HG02852 (cell line): ENCODE results near the gene RXRG.

ENCODE experiments used
- ATAC-seq: cut with Tn5 transposase; IDR thresholded peaks from one replicate; pipeline ENCODE4 v1.9.1; 2021; ENCODE audit warnings: mild to moderate bottlenecking, moderate library complexity; ENCODE audit not compliant: unreplicated experiment

RXRG gene

GRCh38 chr1:165452336-165453130 lies 7.6 kb upstream of the RXRG start:
- ATAC-seq, result no peak

- no peak for ATAC-seq
These were observed 6.8 kb upstream of the RXRG start for GRCh38 chr1:165451691-165452090.

DNA sequence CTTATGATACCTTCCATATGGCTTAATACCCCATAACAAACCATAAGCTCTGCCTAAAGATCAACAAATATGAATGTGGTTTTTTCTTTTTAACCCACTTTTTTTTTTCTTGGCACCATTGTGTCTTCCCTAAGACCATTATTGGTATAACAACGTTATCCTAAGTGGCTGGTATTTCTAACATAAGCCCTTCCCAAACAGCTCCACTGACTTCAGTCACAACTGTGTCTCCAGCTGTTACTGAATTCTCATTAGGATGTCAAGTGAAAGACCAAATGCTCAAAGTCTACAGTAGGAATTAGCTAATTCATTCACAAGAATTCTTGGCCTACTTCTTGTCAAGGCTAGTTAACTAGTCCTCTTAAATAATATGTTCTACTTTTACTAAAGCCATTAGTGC lies 4.2 kb upstream of the RXRG start:
- ATAC-seq, result no peak

DNA sequence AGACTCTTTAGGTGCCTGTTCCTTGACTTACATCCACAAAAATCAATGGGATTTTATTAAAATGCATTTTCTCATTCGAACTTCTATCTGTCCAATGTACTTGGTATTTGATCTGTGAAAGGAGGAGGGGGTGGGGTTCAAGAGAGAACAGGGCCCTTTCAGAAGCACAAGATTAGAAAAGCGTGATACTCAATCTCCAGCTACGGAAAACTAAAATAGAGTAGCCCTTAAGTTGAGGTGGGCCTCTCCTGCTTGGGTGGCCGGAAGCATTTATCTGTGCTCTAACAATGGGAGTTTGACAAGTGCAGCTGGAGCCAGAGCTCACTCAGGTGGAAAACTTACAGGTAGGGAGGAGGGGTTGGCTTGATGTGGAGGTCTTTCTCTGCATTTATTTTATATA lies 462 bp upstream of the RXRG start:
- ATAC-seq, result no peak

- no peak for ATAC-seq
These were observed 1.2 kb downstream of the RXRG start for GRCh38 chr1:165443539-165444311.

DNA sequence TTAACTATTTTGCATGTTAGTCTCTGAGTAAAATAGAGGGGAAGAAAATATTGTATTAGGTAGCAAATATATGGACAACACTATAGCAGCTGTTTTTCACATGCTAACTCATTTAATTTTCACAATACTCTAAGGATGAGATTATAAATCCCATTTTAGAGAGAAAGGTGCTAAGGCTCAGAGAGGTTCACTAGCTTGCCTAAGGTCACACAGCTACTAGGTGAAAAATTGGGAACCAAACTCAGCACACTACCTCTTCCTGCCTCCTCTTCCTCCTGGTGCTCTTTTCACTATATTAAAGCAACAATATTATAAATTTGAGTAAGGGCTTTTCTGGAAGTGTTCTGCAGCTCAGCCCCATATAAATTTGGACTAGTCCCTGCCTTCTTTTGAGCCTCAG lies 2.3 kb downstream of the RXRG start:
- no peak for ATAC-seq

GRCh38 chr1:165442053-165442452 lies 2.9 kb downstream of the RXRG start:
- no peak for ATAC-seq

DNA sequence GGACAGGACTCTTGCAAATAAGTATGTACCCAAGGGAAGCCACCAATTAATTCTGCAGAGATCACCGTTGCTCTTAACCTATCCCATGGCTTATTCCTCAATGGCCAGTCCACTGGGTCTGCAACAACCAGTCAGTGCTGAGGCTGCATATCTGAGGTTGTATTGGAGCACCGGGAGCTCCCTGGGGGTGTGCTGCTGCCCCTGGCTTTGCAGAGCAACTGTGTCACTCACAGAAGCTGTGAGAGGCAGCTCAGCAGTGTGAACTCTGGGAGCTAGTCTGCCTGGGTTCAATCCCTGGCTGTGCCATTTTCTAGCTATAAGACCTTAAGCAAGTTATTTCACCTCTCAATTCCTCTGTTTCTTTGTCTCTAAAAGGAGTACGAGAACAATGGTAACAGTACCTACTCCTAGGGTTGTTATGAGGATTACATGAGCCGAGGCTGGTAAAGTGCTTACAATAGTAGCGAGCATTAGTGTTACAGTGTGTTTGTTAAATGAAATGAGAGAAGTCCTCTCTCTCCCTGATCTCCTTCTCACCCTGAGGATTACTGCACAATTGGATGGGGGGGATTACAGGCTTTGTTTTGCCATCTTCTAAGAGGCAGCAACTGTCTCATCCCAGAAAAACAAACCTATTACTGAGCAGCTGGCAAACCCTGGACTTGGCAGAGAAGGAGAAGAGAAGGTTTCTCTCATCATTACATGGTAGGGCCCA lies 3.6 kb downstream of the RXRG start:
- no peak for ATAC-seq

DNA sequence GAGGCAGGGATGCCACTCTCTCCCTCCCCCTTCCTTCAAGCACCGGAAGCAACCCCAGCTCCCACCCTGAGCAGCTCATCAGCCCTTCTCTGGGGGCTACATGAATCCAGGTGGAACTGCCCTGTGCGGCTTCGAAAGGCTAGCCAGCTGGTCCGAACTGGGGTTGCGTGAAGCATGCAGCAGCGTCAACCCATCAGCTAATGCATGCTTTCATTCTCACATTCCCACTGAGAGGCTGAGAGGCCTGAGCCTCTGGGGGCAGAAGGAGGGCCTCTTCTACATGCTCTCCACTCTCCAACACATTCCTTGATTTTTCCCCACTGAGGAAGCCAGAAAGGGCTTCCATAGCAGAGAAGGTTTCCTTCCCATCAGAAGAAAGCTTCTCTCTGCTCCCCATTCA lies 5.6 kb downstream of the RXRG start:
- ATAC-seq, result no peak

DNA sequence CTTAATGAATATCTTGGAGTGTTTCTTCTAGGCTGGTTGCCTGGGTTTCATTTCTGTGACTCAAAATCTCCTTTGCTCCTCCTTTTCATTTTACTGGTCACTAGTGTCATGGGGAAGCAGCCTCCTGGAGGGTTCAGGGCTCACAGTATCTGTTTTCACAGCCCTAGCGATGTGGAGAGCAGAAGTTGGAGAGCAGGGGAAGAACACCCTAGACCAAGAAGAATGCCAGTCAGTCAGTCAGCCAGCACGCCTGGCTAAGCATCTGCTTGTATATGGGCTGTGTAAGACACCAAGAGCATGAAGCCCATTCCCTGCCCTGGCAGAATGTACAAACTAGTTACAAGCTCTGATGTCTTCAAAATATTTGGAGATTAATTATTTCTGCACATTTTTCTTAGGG lies 7.9 kb downstream of the RXRG start:
- ATAC-seq, result no peak

GRCh38 chr1:165435801-165436200 lies 9.1 kb downstream of the RXRG start:
- ATAC-seq, result no peak

- ATAC-seq, result no peak
These were observed 10.6 kb downstream of the RXRG start for GRCh38 chr1:165434281-165434680.

GRCh38 chr1:165431079-165431478 lies 13.8 kb downstream of the RXRG start:
- peak; percentile 79 for ATAC-seq

- ATAC-seq, result no peak
These were observed 18.2 kb downstream of the RXRG start for GRCh38 chr1:165426745-165427144.

- ATAC-seq, result no peak
These were observed 19.3 kb downstream of the RXRG start for GRCh38 chr1:165425621-165426020.

- ATAC-seq, result peak; percentile 72
These were observed 20.3 kb downstream of the RXRG start for GRCh38 chr1:165424454-165425216.

GRCh38 chr1:165423136-165423535 lies 21.8 kb downstream of the RXRG start:
- no peak for ATAC-seq

DNA sequence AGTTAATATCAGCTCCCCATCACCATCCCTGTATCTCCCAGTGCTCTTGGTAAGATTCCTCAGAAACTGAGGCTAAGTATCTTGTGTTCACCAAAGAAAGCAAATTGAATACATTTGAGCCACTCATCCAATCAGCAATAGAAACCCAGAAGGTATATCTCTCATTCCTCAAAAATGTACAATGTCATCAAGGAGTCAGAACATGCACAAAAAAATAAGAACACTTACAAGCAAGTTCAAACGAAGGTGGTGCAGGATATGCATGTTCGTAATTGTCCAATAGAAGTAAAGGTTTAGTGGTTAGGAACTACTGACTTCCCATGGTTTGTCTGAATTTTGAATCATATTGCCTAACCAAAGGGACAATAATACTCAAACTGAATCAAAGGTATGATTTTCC lies 24.3 kb downstream of the RXRG start:
- ATAC-seq, result no peak

GRCh38 chr1:165419839-165420238 lies 25.1 kb downstream of the RXRG start:
- no peak for ATAC-seq

DNA sequence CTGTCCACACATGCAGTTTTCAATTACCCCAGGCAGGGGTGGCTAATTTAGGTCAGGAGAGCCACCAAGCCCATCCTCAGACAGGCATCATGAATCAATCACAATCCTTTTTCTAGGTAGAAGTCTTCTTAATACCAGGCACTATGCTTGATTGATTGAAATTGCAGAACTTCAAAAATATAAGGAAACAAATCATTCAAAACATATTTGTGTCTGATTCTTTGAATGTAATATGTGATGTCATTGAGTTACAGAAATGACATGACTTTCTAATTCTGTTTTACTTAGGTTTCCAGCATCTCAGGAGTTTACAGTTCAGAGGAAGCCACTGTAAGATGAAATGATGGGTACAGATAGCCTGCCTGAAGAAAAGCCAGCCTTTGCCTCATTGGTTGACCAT lies 26.7 kb downstream of the RXRG start:
- ATAC-seq, result no peak

DNA sequence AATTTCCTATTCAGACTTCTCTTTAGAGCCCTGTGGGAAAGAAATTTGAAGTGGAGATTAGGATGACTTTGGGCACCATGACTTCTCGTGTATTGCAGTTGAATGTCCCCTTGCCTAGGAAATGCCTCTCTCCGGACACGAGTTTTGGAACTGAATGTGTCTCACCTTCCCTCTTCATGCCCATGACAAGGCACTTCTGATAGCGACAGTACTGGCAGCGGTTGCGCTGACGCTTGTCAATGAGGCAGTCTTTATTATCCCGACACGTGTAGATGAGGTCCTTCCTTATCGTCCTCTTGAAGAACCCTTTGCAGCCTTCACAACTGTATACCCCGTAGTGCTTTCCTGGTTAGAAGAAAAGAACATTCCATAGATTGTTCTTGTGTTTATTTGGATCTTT lies 28.1 kb downstream of the RXRG start:
- no peak for ATAC-seq
